ENCODE measurements around the gene HTRA3. TPM values are rescaled to one million over a fixed set of nuclear protein-coding genes. Genes with fewer than 3 reads are reported as not detected.

Gene HTRA3
- total RNA-seq, 1 donor from 2014 or later, result not detected

DNA sequence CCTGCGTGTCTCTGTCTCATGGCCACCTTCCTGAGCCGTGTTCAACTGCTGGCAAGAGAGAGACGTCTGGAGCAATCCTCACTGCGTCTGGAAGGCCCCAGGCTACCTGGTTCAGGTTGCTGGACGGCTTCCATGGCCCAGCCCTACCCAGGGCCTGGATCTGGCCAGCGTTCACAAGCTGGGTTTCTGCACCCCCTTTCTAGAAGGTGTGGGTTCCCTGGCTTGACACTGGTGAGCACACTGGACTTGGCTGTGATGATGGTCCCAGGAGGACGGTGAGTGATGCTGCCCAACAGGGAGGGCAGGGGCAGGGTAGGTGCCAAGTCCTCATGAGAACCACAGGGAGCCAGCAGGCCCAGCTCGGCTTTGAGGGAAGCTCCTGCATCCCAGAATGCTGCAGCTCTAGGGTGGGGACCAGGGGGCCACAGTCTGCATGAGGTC lies 63.4 kb downstream of the HTRA3 start:
- ChIA-PET CTCF (no interaction called here), POLR2A (no interaction called here)
- H3K27me3 Mint-ChIP-seq, result peaks cover 6% of the 10 kb centered on the region
- intact Hi-C loops (cut with micrococcal nuclease), result no loop called here
- H3K4me1 Mint-ChIP-seq, result no peaks in the 10 kb centered on the region
- H3K36me3 Mint-ChIP-seq (ENCODE audit: low read depth), result no peaks in the 10 kb centered on the region
- H3K9me3 Mint-ChIP-seq, result peaks cover 17% of the 10 kb centered on the region
- TF ChIP-seq, protein P1, sequence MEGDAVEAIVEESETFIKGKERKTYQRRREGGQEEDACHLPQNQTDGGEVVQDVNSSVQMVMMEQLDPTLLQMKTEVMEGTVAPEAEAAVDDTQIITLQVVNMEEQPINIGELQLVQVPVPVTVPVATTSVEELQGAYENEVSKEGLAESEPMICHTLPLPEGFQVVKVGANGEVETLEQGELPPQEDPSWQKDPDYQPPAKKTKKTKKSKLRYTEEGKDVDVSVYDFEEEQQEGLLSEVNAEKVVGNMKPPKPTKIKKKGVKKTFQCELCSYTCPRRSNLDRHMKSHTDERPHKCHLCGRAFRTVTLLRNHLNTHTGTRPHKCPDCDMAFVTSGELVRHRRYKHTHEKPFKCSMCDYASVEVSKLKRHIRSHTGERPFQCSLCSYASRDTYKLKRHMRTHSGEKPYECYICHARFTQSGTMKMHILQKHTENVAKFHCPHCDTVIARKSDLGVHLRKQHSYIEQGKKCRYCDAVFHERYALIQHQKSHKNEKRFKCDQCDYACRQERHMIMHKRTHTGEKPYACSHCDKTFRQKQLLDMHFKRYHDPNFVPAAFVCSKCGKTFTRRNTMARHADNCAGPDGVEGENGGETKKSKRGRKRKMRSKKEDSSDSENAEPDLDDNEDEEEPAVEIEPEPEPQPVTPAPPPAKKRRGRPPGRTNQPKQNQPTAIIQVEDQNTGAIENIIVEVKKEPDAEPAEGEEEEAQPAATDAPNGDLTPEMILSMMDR (IDR thresholded peaks at IDR 0.05), result no peak
- ATAC-seq (ENCODE audit: low read depth) (no peak), DNase-seq (no peak)
- H3K4me3 Mint-ChIP-seq, result no peak overlapping the region
- no peak overlapping the region for H3K27ac Mint-ChIP-seq

DNA sequence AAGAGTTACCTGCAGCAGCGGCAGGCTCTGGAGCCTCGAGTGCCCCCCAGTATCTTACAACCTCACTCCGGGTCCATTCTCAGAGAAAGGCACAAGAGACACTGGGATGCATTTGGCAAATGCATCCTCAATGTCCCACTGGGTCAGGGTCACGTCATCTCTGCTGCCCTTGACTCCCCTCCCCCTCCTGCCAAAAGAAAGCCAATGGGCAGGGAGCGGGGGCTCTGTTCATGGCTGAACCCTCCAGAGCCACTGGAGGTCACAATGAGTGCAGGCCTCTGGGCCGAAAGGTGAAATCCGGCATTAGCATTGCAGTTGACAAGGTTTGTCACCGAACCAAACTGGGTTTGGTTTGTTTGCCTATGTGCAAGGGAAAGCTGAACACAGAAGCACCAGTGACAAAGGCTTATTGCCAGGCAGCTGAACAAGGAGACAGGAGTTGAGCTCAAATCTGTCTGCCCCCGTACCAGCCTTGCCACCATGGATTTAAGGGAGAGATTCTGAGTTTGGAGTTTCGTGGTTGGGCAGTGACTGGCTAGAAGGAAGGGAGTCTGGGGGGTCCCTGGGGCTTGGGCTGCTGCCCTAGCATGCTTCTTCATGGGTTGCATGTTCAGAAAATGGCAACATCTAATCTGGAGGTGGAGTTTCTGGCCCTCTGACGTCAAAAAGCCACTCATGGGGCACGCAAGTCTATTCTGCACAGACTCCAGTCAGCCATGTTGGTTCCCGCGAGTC lies 64.3 kb downstream of the HTRA3 start:
- DNase-seq (no peak), ATAC-seq (ENCODE audit: low read depth) (no peak)
- Mint-ChIP-seq H3K27ac (no peak overlapping the region), H3K4me3 (no peak overlapping the region), H3K4me1 (no peaks in the 10 kb centered on the region), H3K36me3 (ENCODE audit: low read depth) (no peaks in the 10 kb centered on the region), H3K27me3 (peaks cover 6% of the 10 kb centered on the region), H3K9me3 (peaks cover 17% of the 10 kb centered on the region)
- intact Hi-C loops (cut with micrococcal nuclease), result no loop called here
- CTCF ChIA-PET, result no interaction called here
- TF ChIP-seq, protein P1 (IDR thresholded peaks at IDR 0.05), result no peak
- POLR2A ChIA-PET, result no interaction called here

DNA sequence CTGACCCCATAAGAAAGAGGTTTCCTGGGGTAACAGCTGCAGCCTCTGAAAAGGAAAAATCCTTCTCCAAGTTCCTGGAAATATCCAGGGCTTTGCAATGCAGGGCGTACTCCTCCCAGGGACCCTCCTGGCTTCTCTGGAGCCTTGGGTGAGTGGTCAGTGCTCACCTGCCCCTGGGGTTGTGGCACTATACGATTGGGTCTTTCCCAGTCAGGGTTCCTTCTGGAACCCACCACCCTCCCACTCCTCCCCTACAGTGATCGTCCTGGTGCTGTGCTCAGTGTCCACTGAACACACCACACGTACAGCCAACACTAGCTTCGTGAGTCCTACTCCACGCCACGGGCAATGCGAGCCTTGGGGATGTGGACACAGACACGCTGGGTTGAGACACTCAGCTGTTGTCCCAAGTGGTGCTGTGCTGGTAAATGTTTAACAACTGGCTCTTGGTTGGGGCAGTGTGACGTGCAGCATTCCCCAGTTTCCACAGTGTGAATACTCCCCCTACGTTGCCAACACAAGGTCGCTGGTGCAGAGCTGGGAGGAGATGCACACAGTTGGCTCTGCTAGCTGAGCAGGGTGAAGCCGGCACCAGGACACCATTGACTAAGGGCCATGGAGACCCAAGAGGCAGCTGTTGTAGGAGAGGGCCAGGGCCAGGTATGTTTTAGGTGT lies 65.4 kb downstream of the HTRA3 start:
- Mint-ChIP-seq H3K27ac (no peak overlapping the region), H3K36me3 (ENCODE audit: low read depth) (no peaks in the 10 kb centered on the region), H3K9me3 (peaks cover 17% of the 10 kb centered on the region), H3K4me3 (no peak overlapping the region), H3K27me3 (peaks cover 6% of the 10 kb centered on the region), H3K4me1 (no peaks in the 10 kb centered on the region)
- POLR2A ChIA-PET, result no interaction called here
- CTCF ChIA-PET, result no interaction called here
- intact Hi-C loops (cut with micrococcal nuclease), result no loop called here
- ATAC-seq (ENCODE audit: low read depth) (no peak), DNase-seq (no peak)
- TF ChIP-seq, protein P1 (IDR thresholded peaks at IDR 0.05), result no peak

DNA sequence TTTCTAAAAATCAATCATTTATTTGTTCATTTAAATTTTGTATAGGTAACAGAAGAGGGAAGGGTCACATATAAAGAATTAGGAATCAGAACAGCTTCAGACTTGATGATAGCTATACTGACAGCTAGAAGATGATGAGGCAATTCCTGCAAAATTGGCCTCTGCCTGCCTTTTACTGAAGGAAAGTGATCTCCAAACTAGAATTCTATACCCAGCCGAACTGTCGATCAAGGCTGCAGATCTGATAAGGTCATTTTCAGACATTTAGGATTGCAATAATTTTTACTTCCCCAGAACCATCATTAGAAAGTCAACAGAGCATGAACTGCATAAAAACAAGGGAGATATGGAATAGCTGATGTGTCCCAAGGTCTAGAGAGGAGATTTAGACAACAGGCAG lies 66.3 kb downstream of the HTRA3 start:
- Mint-ChIP-seq H3K4me1 (no peaks in the 10 kb centered on the region), H3K36me3 (ENCODE audit: low read depth) (no peaks in the 10 kb centered on the region), H3K27me3 (peaks cover 9% of the 10 kb centered on the region), H3K9me3 (peaks cover 17% of the 10 kb centered on the region), H3K27ac (no peak overlapping the region), H3K4me3 (no peak overlapping the region)
- TF ChIP-seq, protein P1 (IDR thresholded peaks at IDR 0.05), result no peak
- CTCF ChIA-PET, result no interaction called here
- intact Hi-C loops (cut with micrococcal nuclease), result no loop called here
- no peak for DNase-seq
- POLR2A ChIA-PET, result no interaction called here
- ATAC-seq (ENCODE audit: low read depth), result no peak

DNA sequence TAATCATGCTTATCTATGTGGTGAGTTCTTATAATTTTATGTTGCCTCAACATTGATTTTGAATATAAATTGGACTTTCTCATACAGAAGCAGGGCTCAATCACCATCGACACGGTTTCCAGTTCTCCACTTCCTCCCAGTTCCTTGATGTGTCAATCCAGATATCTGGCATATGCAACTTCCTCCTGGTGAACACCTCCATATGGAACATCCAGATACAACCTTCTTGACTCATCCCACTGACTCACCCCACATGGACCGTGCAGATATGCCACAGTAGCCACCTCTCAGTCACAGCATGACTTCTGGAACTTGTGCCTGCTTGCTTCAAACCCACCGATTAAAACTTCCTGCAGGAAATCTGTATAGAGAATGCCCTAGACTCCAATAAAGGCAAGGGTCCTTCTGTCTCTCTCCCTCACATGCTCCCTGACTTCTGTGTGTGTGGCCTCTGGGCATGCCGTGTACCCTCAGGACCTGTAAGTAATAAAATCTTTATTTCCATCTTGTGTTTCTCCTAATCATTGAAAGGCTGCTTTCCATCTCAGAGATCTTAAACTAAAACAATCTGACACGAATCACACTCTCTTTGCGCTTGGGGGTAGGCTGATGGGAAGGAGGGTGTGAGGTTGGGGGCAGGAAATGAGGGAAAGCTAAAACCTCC lies 67.0 kb downstream of the HTRA3 start:
- POLR2A ChIA-PET, result no interaction called here
- no peak overlapping the region for H3K27ac Mint-ChIP-seq
- no peaks in the 10 kb centered on the region for H3K36me3 Mint-ChIP-seq (ENCODE audit: low read depth)
- TF ChIP-seq, protein P1 (IDR thresholded peaks at IDR 0.05), result no peak
- H3K9me3 Mint-ChIP-seq, result peaks cover 17% of the 10 kb centered on the region
- DNase-seq (no peak), ATAC-seq (ENCODE audit: low read depth) (no peak)
- no peaks in the 10 kb centered on the region for H3K4me1 Mint-ChIP-seq
- H3K4me3 Mint-ChIP-seq, result no peak overlapping the region
- intact Hi-C loops (cut with micrococcal nuclease), result no loop called here
- CTCF ChIA-PET, result no interaction called here
- H3K27me3 Mint-ChIP-seq, result peaks cover 9% of the 10 kb centered on the region
